Fibroblast of mammary gland (primary cell): Measurements from ENCODE around the gene ME1.

ENCODE experiments used
- DNase-seq: peaks from one replicate; pipeline ENCODE4 v3.0.0-alpha.2; 2010; ENCODE audit warnings: low read depth
- H3K4me3 ChIP-seq: 2 replicates; pipeline ENCODE4 v1.5.1; 2011; ENCODE audit warnings: low read depth, mild to moderate bottlenecking, low read length, moderate library complexity; ENCODE audit not compliant: control insufficient read depth
- TF ChIP-seq, protein P1 (sequence below): conservative IDR thresholded peaks from 2 replicates; pipeline ENCODE4 v1.5.1; 2011; ENCODE audit warnings: low read depth, low read length, inconsistent platforms; ENCODE audit not compliant: control insufficient read depth, insufficient read depth

ME1 gene

DNA sequence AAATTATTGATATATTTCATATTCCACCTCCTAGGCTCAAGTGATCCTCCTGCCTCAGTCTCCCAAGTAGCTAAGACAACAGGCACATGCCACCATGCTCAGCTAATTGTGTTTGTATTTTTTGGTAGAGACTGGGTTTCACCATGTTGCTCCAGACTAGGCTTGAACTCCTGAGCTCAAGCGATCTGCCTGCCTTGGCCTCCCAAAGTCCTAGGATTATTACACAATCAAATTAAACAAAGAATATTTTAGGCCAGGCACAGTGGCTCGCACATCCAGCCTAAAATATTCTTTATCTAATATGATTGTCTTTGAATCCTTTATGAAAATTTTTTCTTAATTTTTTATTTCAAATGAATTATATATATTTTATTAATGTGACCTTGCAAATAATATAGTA, 17.8 kb downstream of the ME1 start:
- TF ChIP-seq, protein P1, sequence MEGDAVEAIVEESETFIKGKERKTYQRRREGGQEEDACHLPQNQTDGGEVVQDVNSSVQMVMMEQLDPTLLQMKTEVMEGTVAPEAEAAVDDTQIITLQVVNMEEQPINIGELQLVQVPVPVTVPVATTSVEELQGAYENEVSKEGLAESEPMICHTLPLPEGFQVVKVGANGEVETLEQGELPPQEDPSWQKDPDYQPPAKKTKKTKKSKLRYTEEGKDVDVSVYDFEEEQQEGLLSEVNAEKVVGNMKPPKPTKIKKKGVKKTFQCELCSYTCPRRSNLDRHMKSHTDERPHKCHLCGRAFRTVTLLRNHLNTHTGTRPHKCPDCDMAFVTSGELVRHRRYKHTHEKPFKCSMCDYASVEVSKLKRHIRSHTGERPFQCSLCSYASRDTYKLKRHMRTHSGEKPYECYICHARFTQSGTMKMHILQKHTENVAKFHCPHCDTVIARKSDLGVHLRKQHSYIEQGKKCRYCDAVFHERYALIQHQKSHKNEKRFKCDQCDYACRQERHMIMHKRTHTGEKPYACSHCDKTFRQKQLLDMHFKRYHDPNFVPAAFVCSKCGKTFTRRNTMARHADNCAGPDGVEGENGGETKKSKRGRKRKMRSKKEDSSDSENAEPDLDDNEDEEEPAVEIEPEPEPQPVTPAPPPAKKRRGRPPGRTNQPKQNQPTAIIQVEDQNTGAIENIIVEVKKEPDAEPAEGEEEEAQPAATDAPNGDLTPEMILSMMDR = no peak
- DNase-seq = no peak

DNA sequence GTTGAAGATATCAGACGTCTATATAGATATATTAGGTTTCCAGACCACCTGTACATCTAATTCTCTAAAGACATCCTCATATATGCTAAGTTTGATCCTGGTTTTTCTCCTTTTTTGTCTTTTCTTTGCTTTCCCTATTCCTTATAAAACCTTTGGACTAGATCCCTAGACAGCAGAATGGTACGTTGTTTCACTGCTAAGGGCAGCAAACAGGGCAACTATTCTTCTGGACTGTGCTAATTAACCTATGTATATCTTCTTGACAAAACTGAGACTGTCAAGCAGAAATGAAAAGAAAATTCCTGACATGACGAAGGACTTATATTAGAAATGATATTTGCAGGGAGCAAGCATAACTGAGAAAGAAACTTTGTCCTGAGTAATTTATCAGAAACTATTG, 19.1 kb downstream of the ME1 start:
- H3K4me3 ChIP-seq = no peak overlapping the region
- no peak for DNase-seq
- TF ChIP-seq, protein P1 = no peak

More for the DNA sequence above, 17.8 kb downstream of the ME1 start:
- no peak overlapping the region for H3K4me3 ChIP-seq

DNA sequence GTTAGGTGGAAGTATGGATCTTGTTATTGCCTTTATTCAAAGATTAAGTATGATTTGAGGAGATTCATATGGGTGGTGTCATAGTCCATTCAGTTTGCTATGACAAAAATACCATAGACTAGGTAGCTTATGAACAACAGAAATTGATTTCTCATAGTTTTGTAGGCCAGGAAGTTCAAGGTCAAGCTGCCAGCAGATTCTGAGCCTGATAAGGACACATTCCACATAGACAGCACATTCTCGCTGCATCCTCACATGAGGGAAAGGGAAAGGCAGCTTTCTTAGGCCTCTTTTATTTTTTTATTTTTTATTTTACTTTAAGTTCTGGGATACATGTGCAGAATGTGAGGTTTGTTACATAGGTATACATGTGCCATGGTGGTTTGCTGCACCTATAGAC, 27.7 kb downstream of the ME1 start:
- DNase-seq = no peak
- no peak overlapping the region for H3K4me3 ChIP-seq
- TF ChIP-seq, protein P1 = no peak

DNA sequence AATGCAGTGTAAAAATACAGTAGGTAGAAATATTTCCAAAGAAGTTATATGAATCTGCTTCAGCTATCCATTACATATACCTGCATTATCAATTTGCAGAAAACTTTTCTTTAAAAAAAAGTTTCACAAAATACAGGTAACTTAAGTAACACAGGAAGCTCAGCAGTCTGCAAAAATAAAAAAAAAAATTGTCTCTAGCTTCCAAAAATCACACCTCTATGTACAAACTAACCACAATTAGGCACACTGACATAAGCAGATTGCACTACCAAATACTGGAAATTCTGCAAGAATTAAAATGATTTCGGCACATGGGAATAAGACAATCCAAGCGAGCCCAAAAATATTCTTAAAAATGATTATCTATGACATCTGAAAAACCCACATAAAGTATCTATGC, 41.2 kb downstream of the ME1 start:
- no peak for DNase-seq
- no peak overlapping the region for H3K4me3 ChIP-seq
- TF ChIP-seq, protein P1 = no peak

DNA sequence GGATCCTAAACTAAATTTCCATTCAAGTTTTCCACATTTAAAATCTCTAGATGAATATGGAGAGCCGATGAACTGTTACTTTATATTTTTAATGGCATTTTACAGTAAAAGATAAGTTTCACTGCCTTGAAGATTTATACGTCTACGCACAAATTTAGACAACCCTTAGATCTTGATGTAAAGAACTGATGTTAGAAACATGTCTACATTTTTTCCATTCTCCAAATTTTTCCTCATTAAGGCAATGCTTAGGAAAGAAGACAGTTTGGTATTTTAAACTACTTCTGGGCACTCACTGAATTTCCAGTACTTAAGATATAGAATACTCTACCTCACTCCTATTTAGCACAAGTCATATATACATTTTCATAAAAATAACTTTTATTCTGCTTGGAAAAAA, 45.4 kb downstream of the ME1 start:
- DNase-seq = no peak
- H3K4me3 ChIP-seq = no peak overlapping the region
- TF ChIP-seq, protein P1 = no peak

DNA sequence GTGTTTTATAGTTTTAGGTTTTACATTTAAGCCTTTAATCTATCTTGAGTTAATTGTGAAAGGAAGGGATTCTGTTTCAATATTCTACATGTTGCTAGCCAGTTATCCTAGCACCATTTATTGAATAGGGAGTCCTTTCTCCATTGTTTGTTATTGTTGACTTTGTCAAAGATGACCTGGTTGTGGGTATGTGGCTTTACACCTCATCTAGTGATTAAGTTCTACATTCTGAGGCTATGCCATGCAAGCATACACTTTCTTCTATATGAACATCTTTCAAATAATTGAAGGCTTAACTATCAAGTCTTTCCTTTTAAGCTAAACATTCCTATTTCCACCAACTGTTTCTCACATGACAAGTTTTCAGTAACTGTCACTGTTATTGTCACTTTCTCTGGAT, 46.1 kb downstream of the ME1 start:
- TF ChIP-seq, protein P1 = no peak
- no peak overlapping the region for H3K4me3 ChIP-seq
- DNase-seq = no peak

DNA sequence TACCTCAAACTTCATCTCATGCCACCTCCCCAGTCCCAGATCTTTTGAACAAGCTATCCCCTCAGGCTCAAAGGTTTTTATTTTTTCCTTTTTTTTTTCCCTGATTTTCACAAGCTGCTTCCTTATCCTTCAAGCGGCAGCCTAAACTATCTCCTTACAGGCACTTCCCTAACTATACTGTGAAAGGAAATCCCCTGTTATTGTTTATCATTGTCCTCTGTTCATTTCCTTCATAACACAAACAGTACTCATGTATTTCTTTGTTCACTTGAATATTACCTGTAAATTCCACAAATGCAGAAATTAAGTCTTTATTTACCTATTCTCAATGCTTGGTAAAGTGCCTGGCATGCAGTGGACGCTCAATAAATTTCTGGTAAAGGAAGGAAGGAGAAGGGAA, 48.9 kb downstream of the ME1 start:
- no peak overlapping the region for H3K4me3 ChIP-seq
- no peak for DNase-seq
- TF ChIP-seq, protein P1 = no peak
